HG02870 (cell line): ENCODE data around the gene GALP.
"Not testable (repeated sequence)": the region's sequence is repeated elsewhere in the genome, so short reads cannot be mapped to it uniquely, and the experiment has no call there.

ENCODE experiments used
- ATAC-seq: cut with Tn5 transposase; IDR thresholded peaks from one replicate; pipeline ENCODE4 v1.9.1; 2021; ENCODE audit warnings: mild to moderate bottlenecking, moderate library complexity; ENCODE audit not compliant: unreplicated experiment

The GALP gene

DNA sequence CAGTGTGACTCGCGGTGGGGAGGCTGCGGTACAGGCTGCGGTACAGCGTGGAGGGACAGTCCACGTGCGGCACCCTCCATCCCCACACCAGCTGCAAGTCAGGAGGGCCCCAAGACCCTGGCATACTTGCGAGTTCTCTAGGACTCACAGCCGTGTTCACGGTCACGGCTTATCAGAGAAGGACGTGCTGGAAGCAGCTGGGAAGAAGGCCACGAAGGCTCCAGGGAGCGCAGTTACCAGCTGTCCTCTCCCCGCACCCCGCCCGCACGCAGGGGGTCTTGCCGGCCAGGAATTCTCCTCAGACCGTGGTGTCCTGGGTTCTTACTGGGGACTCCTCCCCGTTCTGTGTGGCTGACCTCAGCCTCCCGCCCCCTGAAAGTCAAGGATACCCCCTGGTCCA is 28.5 kb upstream of the GALP start:
- ATAC-seq, result no peak

GRCh38 chr19:56148096-56148495 is 27.7 kb upstream of the GALP start:
- ATAC-seq, result no peak

GRCh38 chr19:56148955-56149655 is 26.7 kb upstream of the GALP start:
- not testable (repeated sequence) for ATAC-seq

GRCh38 chr19:56149656-56150038 is 26.2 kb upstream of the GALP start:
- ATAC-seq, result no peak

DNA sequence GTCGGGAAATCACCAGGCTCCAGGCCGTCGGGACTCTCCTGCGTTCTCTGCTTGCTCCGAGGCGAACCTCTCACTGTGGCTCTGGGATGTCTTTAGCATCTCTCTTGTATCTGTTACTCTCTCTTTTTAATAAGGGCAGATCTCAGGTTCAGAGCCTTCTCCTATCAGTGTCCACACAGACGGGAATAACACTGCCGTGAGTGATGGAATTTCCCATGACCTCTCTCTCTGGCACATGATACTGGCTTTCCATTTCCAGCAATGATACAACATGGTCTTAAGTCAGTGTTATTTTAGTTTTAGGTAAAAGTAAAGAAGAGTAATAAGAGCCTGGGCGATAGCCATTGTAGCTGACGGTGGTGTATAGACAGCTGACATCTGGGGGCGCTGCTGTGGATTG is 25.4 kb upstream of the GALP start:
- ATAC-seq, result no peak

DNA sequence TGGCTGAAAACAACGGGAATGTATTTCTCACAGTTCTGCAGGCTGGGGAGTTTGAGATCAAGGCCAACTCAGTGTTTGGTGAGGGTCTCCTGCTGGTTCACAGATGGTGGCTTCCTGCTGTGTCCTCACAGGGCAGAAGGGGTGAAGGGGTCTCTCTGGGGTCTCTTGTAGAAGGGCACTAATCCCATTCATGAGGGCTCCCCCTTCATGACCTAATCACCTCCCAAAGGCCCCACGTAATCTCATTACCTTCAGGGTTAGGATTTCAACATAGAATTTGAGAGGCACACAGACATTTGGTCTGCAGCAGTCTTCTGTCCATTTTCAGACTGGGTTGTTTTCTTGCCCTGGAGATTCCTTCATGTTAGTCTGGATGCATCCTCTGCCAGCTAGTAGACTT is 23.2 kb upstream of the GALP start:
- ATAC-seq, result no peak

GRCh38 chr19:56153507-56153906 is 22.3 kb upstream of the GALP start:
- no peak for ATAC-seq

GRCh38 chr19:56155124-56155687 is 20.6 kb upstream of the GALP start:
- ATAC-seq, result no peak

- no peak for ATAC-seq
Observed at GRCh38 chr19:56156768-56157167, 19.0 kb upstream of the GALP start.

DNA sequence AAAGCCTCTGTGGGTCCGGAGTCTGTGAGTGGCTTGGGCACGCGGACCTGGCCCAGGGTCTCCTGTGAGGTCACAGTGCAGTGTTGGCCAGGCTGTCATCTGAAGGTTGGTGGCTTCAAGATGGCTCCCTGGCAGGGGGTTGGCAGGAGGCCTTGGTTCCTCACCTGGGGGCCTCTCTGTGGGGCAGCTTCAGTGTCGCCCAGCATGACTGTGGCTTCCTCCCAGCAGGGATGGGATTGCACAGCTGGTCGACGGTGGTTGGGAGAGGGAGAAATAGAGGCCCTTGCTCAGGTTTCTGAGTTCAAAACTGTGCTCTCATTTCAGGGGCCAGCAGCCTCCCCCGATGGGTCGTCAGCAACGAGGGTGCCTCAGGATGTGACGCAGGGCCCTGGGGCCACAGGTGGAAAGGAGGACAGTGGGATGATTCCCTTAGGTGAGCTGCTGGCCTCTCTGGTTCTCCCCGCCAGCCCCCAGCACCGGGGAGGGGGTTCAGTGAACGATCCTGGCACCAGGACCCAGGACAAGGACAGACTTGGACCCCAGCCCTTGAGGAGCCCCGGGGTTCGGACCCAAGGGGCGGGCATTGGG is 17.5 kb upstream of the GALP start:
- ATAC-seq, result no peak

GRCh38 chr19:56159009-56159559 is 16.7 kb upstream of the GALP start:
- ATAC-seq, result no peak

GRCh38 chr19:56159622-56160271 is 16.1 kb upstream of the GALP start:
- no peak for ATAC-seq

GRCh38 chr19:56161534-56161933 is 14.3 kb upstream of the GALP start:
- no peak for ATAC-seq

GRCh38 chr19:56162258-56162657 is 13.6 kb upstream of the GALP start:
- no peak for ATAC-seq

DNA sequence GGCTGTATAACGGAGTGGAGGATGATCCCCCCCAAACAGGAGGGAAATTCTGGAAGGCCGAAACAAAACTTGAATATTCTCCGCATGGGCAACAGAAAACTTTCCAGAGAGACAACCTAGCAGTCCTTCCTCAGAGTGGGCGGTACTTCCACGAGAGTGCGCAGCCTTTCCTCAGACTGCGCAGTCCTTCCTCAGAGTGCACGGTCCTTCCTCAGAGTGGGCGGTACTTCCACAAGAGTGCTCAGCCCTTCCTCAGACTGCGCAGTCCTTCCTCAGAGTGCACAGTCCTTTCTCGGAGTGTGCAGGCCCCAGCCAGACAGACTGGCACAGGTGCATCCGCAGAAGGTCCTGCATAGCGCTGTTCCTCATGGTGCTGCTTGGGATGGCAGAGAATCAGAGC is 12.7 kb upstream of the GALP start:
- ATAC-seq, result no peak

DNA sequence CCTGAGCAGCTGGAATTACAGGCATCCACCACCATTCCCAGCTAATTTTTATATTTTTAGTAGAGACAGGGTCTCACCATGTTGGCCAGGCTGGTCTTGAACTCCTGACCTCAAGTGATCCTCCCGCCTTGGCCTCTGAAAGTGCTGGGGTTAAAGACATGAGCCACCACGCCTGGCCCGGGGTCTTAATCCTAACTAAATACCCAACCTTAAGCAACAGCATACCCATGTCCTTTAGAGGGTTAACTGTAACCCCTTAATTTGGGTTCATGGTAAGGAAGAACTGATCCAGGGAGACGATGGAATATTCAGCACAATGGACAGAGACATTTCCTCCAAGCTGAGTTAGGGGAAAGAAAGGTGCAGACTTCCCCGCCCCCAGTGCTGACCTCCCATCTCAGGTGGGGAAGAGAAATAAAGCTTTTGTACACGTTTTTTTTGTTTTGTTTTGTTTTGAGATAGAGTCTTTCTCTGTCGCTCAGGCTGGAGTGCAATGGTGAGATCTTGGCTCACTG is 8.7 kb upstream of the GALP start:
- ATAC-seq, result no peak

DNA sequence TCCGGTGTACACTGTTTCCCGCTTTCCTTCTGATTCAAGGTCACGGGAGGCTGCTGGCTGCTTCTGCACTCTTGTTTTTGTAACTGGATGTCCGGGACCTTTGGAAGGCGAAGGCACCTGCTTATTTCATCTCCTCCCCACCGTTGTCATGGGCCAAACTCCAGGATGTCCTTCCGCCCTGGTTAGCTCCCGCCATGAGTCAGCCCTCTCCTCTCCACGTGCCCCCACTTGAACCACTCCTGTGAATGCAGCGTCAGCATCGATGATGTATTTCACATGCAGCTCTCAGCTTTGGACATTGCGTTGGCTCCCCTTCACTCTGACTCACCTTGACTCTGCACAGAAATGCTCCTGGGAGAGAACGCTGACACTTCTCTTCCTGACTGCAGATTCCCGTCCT is 5.5 kb upstream of the GALP start:
- no peak for ATAC-seq

DNA sequence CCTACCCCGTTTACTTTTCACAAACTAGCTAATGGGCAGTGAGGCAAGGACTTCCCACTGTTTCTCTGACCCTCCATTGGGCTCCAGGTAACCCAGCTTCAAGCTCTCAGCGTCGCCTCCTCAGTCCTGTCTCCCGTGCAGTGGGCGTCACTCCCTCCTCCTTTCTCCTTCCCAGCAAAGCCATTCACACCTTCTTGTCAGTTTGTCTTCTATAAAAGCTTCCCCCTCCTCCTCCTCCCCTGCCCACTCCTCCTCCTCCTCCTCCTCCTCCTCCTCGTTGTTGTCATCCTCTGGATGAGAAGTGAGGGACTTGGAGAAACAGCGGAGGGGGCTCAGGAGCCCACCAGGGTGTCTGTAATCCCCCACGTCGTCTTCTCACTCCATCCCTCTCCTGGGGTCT is 1.7 kb upstream of the GALP start:
- no peak for ATAC-seq

DNA sequence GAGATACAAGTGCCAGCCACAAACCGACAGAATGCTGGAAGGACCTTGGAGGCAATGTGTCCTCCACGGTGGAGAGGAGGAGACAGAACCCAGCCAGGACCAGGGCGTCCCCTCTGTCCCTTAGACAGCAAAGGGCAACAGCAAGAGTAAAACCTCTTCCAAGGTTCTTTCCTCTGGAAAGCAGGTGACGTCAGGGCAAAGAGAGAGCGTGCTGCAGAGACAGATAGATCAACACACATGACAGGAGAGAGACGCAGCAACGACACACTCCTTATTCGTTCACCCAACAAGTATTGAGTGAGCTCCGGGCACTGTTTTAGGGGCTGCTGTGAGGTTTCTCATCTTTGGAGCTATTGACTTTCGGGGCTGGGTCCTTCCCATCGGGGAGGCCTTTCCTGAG is 1.3 kb upstream of the GALP start:
- ATAC-seq, result no peak

DNA sequence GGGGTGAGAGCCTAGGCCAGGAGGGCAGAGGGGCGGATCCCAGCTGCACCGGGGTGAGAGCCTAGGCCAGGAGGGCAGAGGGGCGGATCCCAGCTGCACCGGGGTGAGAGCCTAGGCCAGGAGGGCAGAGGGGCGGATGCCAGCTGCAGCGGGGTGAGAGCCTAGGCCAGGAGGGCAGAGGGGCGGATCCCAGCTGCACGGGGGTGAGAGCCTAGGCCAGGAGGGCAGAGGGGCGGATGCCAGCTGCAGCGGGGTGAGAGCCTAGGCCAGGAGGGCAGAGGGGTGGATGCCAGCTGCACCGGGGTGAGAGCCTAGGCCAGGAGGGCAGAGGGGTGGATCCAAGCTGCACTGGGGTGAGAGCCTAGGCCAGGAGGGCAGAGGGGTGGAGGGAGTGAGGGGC is 502 bp downstream of the GALP start:
- not testable (repeated sequence) for ATAC-seq

DNA sequence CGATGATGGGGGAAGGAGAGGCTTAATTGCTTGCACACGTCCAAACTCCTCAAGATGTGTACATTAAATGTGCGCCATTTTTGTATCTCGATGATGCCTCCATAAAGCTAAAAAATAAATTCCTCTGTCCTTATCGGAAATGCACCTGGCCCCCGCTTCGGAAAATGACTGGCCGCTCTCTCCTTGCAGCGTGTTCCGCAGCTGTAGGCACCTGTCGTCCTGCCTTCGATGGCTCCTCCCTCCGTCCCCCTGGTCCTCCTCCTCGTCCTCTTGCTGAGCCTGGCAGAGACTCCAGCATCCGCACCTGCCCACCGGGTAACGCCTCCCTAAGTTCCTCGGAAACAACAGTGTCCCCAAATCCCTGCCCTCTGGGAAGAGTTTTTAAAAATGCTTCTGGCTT is 1.1 kb downstream of the GALP start:
- no peak for ATAC-seq
